AG10803 (cell line): ENCODE measurements around the gene FOLR2.

Source experiments
- DNase-seq: peaks from one replicate; pipeline ENCODE4 v3.0.0; 2010; ENCODE audit warnings: low read depth
- H3K4me3 ChIP-seq: 2 replicates; pipeline ENCODE4 v1.5.1; 2011; ENCODE audit warnings: mild to moderate bottlenecking, low read length, control low read depth
- TF ChIP-seq, protein P1 (sequence below): conservative IDR thresholded peaks from 2 replicates; pipeline ENCODE4 v1.5.1; 2011; ENCODE audit warnings: mild to moderate bottlenecking, low read length, control low read depth, inconsistent platforms

FOLR2 gene

DNA sequence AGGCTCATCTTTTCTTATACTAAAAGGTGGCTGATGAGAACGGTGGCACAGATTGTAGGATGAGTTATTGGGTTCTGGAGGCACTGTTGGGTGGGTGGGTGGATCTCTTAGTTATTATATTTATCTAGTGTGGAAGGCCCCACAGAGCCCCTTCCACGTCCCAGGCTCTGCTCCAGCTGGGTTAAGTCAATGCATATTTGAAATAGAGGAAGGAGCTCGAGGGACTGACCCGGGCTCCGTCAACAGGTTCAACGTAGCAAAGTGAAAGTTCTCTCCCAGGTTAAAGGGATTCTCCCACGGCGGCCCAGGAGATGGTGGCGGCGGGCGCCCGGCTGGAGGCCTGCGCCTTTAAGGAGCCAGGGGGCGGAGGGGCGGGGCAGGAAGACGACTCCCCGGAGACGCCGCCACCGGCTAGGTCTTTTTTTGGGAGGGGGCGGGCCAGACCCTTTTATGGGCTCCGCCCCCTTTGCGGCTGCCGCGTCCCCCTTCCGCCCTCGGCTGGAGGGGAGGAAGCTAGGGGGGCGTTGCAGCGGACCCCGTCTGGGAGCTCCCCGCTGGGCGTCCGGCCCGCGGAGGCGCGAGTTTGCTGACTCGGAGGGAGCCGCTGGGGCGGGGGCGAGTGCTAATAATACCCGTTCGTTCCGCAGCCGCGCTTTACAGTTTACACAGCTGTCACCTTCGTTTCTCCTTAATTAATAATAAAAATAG, 6.5 kb downstream of the FOLR2 start:
- TF ChIP-seq, protein P1, sequence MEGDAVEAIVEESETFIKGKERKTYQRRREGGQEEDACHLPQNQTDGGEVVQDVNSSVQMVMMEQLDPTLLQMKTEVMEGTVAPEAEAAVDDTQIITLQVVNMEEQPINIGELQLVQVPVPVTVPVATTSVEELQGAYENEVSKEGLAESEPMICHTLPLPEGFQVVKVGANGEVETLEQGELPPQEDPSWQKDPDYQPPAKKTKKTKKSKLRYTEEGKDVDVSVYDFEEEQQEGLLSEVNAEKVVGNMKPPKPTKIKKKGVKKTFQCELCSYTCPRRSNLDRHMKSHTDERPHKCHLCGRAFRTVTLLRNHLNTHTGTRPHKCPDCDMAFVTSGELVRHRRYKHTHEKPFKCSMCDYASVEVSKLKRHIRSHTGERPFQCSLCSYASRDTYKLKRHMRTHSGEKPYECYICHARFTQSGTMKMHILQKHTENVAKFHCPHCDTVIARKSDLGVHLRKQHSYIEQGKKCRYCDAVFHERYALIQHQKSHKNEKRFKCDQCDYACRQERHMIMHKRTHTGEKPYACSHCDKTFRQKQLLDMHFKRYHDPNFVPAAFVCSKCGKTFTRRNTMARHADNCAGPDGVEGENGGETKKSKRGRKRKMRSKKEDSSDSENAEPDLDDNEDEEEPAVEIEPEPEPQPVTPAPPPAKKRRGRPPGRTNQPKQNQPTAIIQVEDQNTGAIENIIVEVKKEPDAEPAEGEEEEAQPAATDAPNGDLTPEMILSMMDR = peak; percentile 28; the same call in 1 of the 2 replicates
- H3K4me3 ChIP-seq = peak overlapping the region; percentile 95
- peak; percentile 87 for DNase-seq

DNA sequence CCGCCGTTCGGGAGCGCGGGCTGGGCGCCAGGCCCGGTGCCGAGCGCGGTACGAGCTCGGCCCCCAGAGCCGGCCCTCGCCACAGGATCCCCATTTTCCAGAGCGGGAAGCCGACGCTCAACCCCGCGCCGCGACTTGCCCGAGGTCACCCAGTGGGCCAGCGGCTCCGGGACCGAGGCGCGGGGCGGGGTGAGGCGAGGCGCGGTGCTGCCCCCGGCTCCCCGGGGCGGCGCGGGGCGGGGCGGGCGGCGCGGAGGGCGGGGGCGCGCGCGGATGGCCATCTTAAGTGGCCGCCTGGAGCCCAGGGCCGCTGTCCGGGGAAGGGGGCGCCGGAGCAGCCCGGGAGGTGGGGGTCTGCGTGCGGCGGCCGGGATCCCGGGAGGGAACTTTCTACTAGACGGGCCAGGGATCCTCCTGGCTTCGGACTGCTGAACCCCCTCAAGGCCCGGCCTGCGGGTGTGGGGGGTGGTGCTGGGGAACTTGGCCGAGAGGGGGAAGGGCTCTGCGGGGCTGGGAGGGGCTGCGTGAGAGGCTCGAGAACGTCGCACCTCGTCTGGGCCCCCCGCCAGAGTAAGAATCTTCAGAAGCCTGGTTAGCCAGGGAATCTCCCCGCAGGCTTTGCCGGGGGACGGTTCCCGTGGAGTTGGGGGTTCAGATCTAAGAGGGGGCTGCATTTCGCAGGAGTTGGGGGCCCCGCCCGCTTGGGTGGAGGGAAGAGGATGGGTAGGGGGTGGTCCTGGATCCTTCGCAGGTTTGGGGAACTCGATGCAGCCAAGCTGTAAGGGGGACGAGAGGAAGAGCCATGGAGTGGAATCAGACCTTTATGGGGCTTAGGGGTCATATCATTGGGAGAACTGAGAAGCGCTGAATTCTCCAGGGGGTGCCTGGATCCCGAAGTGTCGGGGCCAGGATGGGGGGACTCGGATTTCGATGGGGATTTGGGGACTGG, 7.3 kb downstream of the FOLR2 start:
- peak overlapping the region; percentile 95 for H3K4me3 ChIP-seq
- DNase-seq = peak; percentile 70
- TF ChIP-seq, protein P1 = no peak

DNA sequence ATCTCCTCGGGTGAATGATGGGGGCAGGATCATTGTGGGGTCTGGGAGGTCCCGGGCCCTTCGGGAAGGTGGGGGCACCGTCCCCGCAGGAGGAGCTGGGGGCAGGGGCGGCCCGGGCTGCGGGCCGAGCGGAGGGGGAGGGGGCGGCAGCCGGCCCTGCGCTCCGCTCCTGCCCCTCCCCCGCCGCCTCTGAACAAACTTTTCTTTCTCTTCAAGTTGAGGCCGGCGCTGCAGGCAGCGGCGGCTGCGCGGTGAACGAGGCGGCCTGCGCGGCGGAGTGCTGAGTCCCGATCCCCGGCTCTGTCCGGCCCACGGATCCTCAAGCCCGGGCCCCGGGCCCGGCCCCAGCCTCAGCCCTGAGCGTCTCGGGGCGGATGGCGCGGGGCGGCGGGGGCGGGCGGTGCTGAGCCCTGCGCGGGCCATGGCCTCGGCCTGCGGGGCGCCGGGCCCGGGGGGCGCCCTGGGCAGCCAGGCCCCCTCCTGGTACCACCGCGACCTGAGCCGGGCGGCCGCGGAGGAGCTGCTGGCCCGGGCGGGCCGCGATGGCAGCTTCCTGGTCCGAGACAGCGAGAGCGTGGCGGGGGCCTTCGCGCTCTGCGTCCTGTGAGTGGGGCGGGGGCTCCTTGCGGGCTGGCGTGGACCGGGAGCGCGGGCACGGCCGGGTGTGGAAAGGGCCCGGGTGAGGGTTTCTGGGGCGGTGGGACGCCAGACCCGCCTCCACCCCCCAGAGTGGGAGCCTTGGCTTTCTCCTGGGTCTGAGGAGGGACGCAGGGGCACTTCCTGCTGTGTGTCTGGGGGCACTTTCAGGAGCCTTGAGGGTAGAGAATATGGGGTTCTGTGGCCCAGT, 8.2 kb downstream of the FOLR2 start, which contains the start of gene INPPL1:
Gene INPPL1, plus strand, starts transcription at position 204 of the 847 bp plus-strand sequence. Its CDS starts 218 bp downstream, at position 422.
- no peak for DNase-seq
- H3K4me3 ChIP-seq = peak within 1 kb of the TSS; percentile 95
- TF ChIP-seq, protein P1 = no peak

DNA sequence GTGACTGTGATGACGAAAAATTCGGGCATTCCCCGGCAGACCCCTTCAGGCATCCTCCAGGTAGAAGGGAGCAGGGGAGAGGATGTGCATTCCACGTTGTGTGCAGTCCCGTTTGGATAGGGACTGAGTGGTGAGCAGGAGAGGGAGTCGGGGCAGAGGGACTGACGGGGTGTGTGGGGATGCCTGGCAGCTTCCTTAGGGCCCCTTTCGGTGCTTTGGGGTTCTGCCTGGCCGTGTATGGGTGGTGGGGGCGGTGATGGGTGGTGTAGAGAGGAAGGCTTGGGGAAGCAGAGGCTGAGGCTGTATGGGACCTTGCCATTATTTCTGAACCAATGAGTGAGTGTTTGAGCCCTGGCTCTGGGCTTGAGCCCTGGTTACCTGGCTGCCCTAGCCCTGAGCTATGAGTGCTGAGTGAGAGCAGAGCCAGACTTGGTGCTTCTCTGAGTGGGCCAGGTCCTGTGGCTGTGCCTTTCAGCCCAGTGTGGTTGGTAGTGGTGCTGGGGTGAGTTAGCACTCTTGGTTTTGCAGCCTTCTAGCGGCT, 8.9 kb downstream of the FOLR2 start:
- DNase-seq = no peak
- H3K4me3 ChIP-seq = peak overlapping the region; percentile 95
- TF ChIP-seq, protein P1 = no peak

DNA sequence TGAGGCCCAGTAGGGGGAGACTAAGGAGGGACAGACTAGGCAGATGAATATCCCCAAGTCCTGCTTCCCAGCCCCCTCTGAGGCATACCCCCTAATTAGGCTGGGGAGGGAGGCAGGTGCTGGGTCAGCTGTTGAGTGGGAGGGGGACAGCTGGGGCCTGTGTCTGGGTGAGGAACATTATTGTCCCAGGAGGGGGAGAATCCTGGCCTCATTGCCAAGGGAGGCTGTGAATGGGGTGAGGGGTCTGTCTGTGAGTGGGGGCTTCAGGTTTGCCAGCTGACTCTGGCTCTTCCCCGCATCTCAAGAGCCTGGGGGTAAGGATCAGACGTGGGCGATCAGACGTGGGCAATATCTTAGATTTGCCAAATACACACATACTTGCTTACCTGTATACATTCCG, 10.1 kb downstream of the FOLR2 start:
- H3K4me3 ChIP-seq = no peak overlapping the region
- no peak for DNase-seq
- TF ChIP-seq, protein P1 = no peak
